ENCODE results near the gene ATF7IP2. TPM values are rescaled to one million over a fixed set of nuclear protein-coding genes. Genes with fewer than 3 reads are reported as not detected.

The ATF7IP2 gene
- total and polyA plus RNA-seq, 2 donors (not counting 1 experiment from before 2014, with no cell fraction given), result 0.89 to 1.2 TPM

GRCh38 chr16:10345629-10346028 is 40.2 kb upstream of the ATF7IP2 start:
- no peaks in the 10 kb centered on the region for H3K27me3 ChIP-seq (ENCODE audit: control insufficient read depth, insufficient read depth, low read length)
- no peak overlapping the region for H3K4me2 ChIP-seq (ENCODE audit: extremely low read depth, insufficient read depth, low read length)
- no peak overlapping the region for H2AFZ ChIP-seq (ENCODE audit: low read length)
- H3K9ac ChIP-seq (ENCODE audit: insufficient read depth, low read length), result no peak overlapping the region
- no peak overlapping the region for H3K27ac ChIP-seq (ENCODE audit: insufficient read depth, low read length)
- H3K36me3 ChIP-seq (ENCODE audit: control insufficient read depth, insufficient read depth, low read length), result no peaks in the 10 kb centered on the region
- TF ChIP-seq CTCF (conservative IDR thresholded peaks at IDR 0.05 in 1 of 2, IDR thresholded peaks at IDR 0.05 in 1 of 2; ENCODE audit: low read depth in 1 of 2, low read length in 2 of 2), result no peak
- TF ChIP-seq EZH2 (IDR thresholded peaks at IDR 0.05; ENCODE audit: low read length, missing control alignments), result no peak
- DNase-seq (ENCODE audit: low read depth in 2 of 2), result no peak
- H3K9me3 ChIP-seq (ENCODE audit: control insufficient read depth, insufficient read depth, low read depth, low read length), result no peaks in the 10 kb centered on the region
- no peaks in the 10 kb centered on the region for H3K4me1 ChIP-seq (ENCODE audit: control insufficient read depth, extremely low read depth, insufficient read depth, low read length)
- H3K4me3 ChIP-seq (replicated peaks in 1 of 4; ENCODE audit: control extremely low read depth in 1 of 4, insufficient read depth in 1 of 4, low read depth in 3 of 4, low read length in 4 of 4), result no peak overlapping the region
- no peaks in the 10 kb centered on the region for H3K79me2 ChIP-seq (ENCODE audit: control insufficient read depth, insufficient read depth, low read length)
- no peaks in the 10 kb centered on the region for H4K20me1 ChIP-seq (ENCODE audit: control insufficient read depth, extremely low read depth, insufficient read depth, low read length)

- Histone ChIP-seq H3K9ac (ENCODE audit: insufficient read depth, low read length) (no peak overlapping the region), H3K27ac (ENCODE audit: insufficient read depth, low read length) (no peak overlapping the region), H4K20me1 (ENCODE audit: control insufficient read depth, extremely low read depth, insufficient read depth, low read length) (no peaks in the 10 kb centered on the region), H3K79me2 (ENCODE audit: control insufficient read depth, insufficient read depth, low read length) (no peaks in the 10 kb centered on the region), H3K27me3 (ENCODE audit: control insufficient read depth, insufficient read depth, low read length) (no peaks in the 10 kb centered on the region), H3K4me3 (replicated peaks in 1 of 4; ENCODE audit: control extremely low read depth in 1 of 4, insufficient read depth in 1 of 4, low read depth in 3 of 4, low read length in 4 of 4) (no peak overlapping the region), H2AFZ (ENCODE audit: low read length) (no peak overlapping the region), H3K4me1 (ENCODE audit: control insufficient read depth, extremely low read depth, insufficient read depth, low read length) (no peaks in the 10 kb centered on the region), H3K9me3 (ENCODE audit: control insufficient read depth, insufficient read depth, low read depth, low read length) (no peaks in the 10 kb centered on the region), H3K36me3 (ENCODE audit: control insufficient read depth, insufficient read depth, low read length) (no peaks in the 10 kb centered on the region), H3K4me2 (ENCODE audit: extremely low read depth, insufficient read depth, low read length) (no peak overlapping the region)
- DNase-seq (ENCODE audit: low read depth in 2 of 2), result no peak
- TF ChIP-seq EZH2 (IDR thresholded peaks at IDR 0.05; ENCODE audit: low read length, missing control alignments) (no peak), CTCF (conservative IDR thresholded peaks at IDR 0.05 in 1 of 2, IDR thresholded peaks at IDR 0.05 in 1 of 2; ENCODE audit: low read depth in 1 of 2, low read length in 2 of 2) (no peak)
These were observed 36.0 kb upstream of the ATF7IP2 start for GRCh38 chr16:10349851-10350250.

- Histone ChIP-seq H3K36me3 (ENCODE audit: control insufficient read depth, insufficient read depth, low read length) (no peaks in the 10 kb centered on the region), H3K9ac (ENCODE audit: insufficient read depth, low read length) (no peak overlapping the region), H3K27ac (ENCODE audit: insufficient read depth, low read length) (no peak overlapping the region), H3K9me3 (ENCODE audit: control insufficient read depth, insufficient read depth, low read depth, low read length) (no peaks in the 10 kb centered on the region), H3K4me2 (ENCODE audit: extremely low read depth, insufficient read depth, low read length) (no peak overlapping the region), H2AFZ (ENCODE audit: low read length) (no peak overlapping the region), H3K4me1 (ENCODE audit: control insufficient read depth, extremely low read depth, insufficient read depth, low read length) (no peaks in the 10 kb centered on the region), H4K20me1 (ENCODE audit: control insufficient read depth, extremely low read depth, insufficient read depth, low read length) (no peaks in the 10 kb centered on the region), H3K4me3 (replicated peaks in 1 of 4; ENCODE audit: control extremely low read depth in 1 of 4, insufficient read depth in 1 of 4, low read depth in 3 of 4, low read length in 4 of 4) (no peak overlapping the region), H3K27me3 (ENCODE audit: control insufficient read depth, insufficient read depth, low read length) (no peaks in the 10 kb centered on the region), H3K79me2 (ENCODE audit: control insufficient read depth, insufficient read depth, low read length) (no peaks in the 10 kb centered on the region)
- no peak for DNase-seq (ENCODE audit: low read depth in 2 of 2)
- no peak for TF ChIP-seq CTCF (conservative IDR thresholded peaks at IDR 0.05 in 1 of 2, IDR thresholded peaks at IDR 0.05 in 1 of 2; ENCODE audit: low read depth in 1 of 2, low read length in 2 of 2)
- TF ChIP-seq EZH2 (IDR thresholded peaks at IDR 0.05; ENCODE audit: low read length, missing control alignments), result no peak
These were observed 33.6 kb upstream of the ATF7IP2 start for GRCh38 chr16:10352262-10352661.
